Left hindlimb (tissue), 1 donor: ENCODE measurements around the gene ALX4.
A peak's percentile ranks its signal among the peaks of the same experiment; 100 is the strongest.

Experiments
- DNase-seq: peaks from one replicate; pipeline ENCODE4 v3.0.0-alpha.2; 2018

The ALX4 gene

DNA sequence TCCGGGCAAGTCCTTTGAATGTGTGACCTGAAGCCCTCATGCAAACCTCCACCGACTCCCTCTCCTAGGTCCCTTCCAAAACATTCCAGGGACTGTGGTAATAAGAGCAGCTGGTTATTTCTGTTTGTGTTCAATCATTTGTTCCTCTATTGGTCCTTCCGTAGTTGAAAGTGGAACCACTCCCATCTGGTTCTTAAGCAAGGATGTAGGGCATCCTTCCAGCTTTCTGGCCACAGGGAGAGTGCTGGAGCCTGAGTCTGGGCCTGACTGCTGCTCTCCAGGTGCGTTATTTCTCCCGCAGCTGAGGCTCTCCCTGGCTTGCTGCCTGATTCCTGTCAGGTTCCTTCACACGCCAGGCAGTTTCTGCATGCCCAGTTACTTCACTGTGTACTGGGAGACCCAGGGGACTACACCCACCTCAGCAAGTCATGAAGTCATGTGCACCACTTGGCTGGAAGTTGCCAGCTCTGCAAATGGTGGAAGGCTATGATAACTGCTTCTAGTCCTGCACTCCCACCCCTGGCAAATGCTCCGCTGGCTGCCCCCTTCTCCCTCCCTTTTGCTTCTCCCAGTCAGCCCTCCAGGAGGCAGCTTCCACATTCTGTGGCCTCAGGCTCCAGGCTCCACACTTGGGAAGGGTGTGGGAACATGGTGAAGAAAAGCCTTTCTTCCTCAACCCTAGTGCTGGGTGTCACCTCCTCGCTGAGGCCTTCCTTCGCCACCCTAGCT lies 4.0 kb upstream of the ALX4 start:
- DNase-seq = peak; percentile 16

GRCh38 chr11:44312876-44313275 lies 2.9 kb upstream of the ALX4 start:
- no peak for DNase-seq

- no peak for DNase-seq
Observed at GRCh38 chr11:44311339-44312261, 1.7 kb upstream of the ALX4 start.

- no peak for DNase-seq
Observed at GRCh38 chr11:44310463-44311272, 729 bp upstream of the ALX4 start.

GRCh38 chr11:44310206-44310462 lies 195 bp upstream of the ALX4 start:
- DNase-seq = no peak

DNA sequence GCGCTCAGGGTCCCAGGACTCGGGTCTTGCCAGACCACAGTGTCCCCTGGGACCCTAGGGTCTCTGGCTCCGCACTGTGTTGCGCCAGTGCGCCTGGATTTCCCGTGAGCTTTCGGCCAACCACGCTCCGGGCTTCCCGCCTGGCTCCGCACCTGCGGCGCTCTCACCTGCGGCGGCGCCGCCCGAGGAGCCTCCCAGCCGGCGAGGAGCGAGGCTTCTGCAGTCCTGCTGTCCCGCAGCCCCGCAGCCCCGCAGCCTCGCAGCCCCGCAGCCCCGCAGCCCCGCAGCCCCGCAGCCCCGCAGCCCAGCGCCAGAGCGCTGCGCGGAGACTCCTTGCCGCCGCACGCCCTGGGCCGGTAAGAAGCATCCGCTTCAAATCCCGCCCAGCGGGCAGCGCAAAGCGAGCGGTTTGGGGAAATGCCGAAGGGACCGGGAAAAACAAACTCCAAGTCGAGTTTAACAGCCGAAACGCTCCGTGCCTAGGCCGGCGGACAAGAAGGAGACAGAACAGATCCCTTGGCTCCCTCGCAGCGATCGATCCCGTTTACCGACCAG lies 939 bp downstream of the ALX4 start:
- no peak for DNase-seq

GRCh38 chr11:44308256-44308922 lies 1.6 kb downstream of the ALX4 start:
- no peak for DNase-seq

DNA sequence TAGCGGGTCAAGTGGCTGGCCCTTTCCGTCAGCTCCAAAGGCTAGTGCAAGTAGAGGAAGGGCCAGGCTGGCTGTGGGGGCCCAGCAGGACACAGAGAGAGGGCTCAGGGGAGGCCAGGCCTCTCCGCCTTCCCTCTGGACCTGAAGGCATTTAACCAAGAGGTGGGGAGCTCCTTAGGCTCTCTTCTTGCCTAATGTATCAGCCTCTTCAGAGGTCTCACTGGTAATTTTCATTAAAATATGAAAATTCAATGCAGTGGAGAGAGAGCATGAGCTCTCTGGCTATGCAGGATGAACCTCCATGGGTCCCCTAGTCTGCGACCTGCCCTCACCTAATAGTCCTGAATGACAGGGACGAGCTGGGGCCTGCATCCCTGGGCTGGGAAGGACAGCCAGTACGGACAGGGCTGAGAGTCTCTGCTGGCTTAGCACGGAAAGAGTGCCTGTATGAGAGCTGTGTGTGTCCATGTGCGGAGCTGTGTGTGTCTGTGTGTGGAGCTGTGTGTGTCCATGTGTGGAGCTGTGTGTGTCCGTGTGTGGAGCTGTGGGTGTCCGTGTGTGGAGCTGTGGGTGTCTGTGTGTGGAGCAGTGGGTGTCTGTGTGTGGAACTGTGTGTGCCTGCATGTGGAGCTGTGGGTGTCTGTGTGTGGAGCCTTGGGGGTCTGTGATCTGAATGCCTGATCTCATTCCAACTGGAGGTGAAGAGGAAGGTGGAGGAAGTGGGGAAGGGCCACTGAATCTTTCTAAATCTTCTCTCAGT lies 2.4 kb downstream of the ALX4 start:
- DNase-seq = no peak

DNA sequence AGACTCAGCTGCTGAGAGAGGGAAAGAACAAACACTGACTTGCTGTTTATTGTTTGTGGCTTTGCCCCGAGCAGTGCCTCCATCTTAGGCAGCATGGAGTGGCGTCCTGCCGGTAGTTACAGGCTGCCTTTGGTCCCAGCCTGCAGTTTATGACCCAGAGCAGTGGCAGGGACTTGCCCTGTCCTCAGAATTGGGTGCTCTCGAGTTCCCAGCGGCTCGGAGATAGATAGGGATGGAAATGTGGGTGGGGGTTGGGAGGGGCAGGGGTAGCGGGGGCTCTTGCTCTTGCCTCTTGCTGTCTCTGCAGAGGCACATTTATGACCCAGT lies 3.1 kb downstream of the ALX4 start:
- no peak for DNase-seq

GRCh38 chr11:44306052-44306917 lies 3.7 kb downstream of the ALX4 start:
- no peak for DNase-seq

GRCh38 chr11:44305470-44306051 lies 4.4 kb downstream of the ALX4 start:
- DNase-seq = no peak

- no peak for DNase-seq
Observed at GRCh38 chr11:44305026-44305469, 4.9 kb downstream of the ALX4 start.

DNA sequence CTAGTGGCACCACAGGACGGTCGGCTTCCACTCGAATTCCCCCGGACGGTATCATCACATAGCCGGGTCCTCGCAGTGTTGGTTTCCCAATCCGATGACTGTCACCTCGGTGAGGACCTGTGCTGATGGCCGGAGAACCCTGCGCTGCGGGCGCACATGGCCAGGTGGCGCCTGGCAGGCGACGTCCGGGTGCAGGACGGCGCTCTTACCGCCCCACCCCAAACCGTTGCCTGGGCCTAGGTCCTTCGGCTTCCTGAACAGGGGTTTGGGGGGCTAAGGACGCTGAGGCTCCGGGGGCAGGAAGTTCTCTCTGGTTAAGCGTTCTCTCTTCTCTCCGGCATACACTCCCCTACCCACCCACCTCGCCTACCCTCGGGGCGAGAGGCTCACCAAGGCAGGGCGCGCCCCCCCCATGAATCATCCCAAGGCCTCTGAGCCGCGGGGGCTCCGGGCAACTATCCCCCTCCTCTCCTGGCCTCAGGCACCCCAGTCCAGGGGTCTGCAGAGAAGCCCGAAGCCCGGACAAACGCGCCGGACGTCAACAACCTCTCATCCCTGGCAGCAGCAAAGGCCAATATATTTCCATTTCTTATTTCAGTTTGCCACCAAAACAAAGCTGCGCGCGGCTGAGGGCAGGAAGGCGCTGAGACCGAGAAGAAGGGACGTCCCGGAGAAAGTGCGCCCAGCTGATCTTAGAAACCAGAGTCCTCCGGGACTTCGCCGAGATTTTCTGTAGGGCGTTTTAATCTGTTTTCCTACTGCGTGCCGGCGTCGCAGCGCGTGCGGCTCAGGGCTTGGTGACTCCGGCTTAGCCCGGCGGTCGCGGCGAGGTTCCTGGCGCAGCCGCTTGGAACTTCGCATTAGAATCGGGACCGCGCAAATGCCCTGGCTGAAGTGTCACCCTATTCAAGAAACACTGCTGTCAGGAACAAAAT lies 5.6 kb downstream of the ALX4 start:
- DNase-seq = no peak

DNA sequence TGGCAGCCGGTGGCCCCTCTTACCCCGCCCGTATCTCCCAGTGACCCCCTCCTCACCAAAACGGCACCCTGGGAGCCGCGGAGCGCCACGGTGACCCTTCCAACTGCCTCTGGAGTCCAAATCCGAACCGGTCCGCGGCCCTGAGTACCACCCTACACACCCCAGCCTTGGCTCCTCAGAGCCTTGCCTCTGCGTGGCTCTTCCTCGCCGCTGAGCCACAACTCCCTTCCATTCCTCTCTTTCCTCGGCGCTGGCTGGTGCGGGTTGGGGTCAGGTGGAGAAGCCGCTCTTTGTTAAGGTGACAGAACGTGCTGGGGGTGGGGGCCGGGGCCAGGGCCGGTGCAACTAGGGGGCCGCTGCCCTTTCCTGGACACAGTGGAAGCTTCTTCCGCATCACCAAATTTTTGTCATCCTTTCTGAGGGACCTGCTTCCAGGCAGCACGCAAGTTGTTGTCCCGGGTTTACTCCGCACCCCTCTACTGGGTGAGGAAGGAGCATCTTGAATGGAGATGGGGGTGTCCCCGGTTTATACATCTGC lies 6.5 kb downstream of the ALX4 start:
- no peak for DNase-seq

DNA sequence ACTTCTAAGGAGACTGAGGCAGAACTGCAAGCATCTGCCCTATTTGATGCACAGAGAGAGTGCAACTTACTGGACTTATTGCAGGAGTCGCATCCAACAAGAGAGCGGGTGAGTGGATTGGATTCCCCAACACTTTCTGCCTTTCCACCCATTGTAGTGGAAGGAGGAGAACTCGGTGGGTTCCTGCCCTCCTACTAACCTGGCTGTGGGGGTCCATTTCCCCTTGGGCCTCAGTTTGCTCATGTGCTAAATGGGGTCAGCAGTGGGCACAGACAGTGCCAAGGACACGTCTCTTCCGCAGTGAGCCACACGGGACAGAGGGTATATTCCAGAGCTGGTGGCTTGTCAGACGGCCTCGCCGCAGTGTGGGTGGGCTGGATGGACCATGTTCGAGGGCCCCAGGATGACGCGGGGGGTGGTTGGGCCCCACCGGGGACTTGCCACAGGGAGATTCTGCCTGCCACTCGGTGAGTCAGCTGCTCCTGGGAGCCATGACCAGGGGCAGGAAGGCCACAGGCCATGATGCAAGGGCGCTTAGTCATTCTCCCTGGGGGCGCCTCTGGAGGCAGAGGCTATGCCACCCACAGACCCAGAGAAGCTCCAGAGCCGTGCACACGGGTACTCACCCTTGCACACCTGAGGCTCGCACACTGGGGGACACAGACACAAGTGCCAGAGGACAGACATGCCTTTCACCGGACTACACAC lies 8.2 kb downstream of the ALX4 start:
- DNase-seq = no peak

DNA sequence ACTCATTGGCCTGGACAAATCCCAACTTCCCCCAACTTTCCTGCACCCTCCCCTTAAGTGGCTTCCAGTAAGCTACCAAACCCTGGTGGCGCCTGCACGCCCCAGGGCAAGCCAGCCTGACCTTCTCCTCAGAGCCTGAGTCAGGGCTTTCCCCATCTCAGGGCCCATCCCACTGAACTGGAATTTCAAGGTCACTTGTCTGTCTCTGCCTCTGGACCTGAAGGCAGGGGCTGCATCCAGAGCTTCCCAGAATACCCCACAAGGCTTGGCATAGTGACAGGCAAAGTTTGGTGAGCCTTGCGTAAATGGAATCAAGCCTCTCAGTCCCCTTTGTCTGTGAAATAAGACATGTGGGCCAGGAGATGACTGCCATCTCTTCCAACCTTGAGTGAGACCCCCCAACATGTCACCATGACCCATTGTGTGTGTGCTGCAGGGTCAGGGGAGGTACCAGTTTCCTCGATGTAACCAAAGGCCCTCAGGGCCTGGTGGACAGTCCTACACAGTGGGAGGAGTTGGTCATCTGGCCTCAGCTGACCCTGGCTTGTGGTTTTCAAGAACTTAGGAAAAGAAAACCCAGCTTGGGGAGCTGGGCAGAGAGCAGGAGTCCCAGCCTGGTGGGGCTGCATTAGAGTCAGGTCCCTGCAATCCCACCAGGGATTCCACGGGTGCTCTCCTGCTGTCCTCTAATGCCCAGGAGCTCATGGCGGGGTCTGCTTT lies 8.9 kb downstream of the ALX4 start:
- DNase-seq = no peak

- DNase-seq = no peak
Observed at GRCh38 chr11:44298862-44299261, 11.1 kb downstream of the ALX4 start.

- no peak for DNase-seq
Observed at GRCh38 chr11:44290208-44290607, 19.7 kb downstream of the ALX4 start.
